ENCODE measurements around the gene CNOT3. TPM values are rescaled to one million over a fixed set of nuclear protein-coding genes. Genes with fewer than 3 reads are reported as not detected.
A peak's percentile ranks its signal among the peaks of the same experiment; 100 is the strongest.

The CNOT3 gene
- total and polyA plus RNA-seq, 2 of the 13 experiments (the other 11 are each of a cell fraction or from before 2014, with no cell fraction given) = 4.3 to 5.8 TPM

DNA sequence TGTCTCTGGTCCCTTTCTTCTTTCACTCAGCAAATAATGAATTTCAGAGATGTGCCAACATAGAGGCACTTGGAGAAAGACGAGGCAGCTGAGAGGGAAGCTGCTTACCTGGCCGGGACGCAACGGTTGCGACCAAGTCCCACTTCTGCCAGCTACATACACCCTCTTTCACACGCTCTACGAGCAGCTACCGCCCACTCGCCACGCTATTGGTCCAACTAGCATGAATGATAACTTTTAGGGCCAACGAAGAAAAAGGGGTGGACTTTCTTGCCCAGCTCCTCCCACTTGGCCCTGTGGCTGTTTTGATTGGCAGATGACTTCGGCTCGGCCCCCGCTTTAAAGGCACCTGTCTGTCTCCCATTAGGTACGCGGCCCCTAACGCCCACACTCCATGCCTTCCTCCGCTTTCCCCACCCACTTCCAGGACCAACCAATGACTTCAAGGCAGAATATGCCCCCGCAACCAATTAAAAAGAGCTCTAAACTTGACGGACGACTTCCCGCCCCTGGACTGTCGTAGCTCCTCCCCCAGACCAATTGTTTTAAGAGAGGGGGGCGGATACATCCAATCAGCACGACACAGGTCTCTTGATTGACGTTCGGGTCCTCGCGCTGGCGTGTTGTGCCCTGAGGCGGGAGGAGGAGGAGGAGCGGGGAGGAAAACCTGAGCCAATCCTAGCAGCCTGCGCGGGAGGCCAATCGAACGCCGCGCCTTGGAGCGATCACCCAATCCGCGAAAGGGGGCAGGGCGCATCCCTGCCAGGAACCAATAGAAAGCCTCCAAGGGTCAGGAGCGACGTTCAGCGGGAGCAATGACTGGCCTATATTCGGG, 481 bp upstream of the CNOT3 start (continued):
- TF ChIP-seq, protein P1, sequence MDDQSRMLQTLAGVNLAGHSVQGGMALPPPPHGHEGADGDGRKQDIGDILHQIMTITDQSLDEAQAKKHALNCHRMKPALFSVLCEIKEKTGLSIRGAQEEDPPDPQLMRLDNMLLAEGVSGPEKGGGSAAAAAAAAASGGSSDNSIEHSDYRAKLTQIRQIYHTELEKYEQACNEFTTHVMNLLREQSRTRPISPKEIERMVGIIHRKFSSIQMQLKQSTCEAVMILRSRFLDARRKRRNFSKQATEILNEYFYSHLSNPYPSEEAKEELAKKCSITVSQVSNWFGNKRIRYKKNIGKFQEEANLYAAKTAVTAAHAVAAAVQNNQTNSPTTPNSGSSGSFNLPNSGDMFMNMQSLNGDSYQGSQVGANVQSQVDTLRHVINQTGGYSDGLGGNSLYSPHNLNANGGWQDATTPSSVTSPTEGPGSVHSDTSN (CRISPR knock-in tag; IDR thresholded peaks at IDR 0.05; ENCODE audit: borderline replicate concordance) = peak; percentile 82; the same call in 1 of the 2 replicates
- TF ChIP-seq MIXL1 (CRISPR knock-in tag; IDR thresholded peaks at IDR 0.05) (no peak; the same call in 1 of the 2 replicates), ZEB1 (IDR thresholded peaks at IDR 0.05; ENCODE audit: insufficient replicate concordance, low read depth) (no peak), ZNF709 (CRISPR knock-in tag; IDR thresholded peaks at IDR 0.05) (no peak), ZNF83 (CRISPR knock-in tag; IDR thresholded peaks at IDR 0.05; ENCODE audit: borderline replicate concordance) (no peak), NCOR1 (IDR thresholded peaks at IDR 0.05; ENCODE audit: borderline replicate concordance, low read length) (peak; percentile 39; the same call in 1 of the 2 replicates), ZFYVE20 (CRISPR knock-in tag; IDR thresholded peaks at IDR 0.05; ENCODE audit: borderline replicate concordance, low read depth) (no peak), MEIS1 (CRISPR knock-in tag; IDR thresholded peaks at IDR 0.05; ENCODE audit: borderline replicate concordance) (peak; percentile 71; the same call in 1 of the 2 replicates), ASH2L (IDR thresholded peaks at IDR 0.05; ENCODE audit: insufficient read length, low read depth, low read length) (peak; percentile 30), ZNF205 (CRISPR knock-in tag; IDR thresholded peaks at IDR 0.05) (0 out of 2 replicates have a peak, but pooled peaks have one; percentile 24)
- TF ChIP-seq, protein P2, sequence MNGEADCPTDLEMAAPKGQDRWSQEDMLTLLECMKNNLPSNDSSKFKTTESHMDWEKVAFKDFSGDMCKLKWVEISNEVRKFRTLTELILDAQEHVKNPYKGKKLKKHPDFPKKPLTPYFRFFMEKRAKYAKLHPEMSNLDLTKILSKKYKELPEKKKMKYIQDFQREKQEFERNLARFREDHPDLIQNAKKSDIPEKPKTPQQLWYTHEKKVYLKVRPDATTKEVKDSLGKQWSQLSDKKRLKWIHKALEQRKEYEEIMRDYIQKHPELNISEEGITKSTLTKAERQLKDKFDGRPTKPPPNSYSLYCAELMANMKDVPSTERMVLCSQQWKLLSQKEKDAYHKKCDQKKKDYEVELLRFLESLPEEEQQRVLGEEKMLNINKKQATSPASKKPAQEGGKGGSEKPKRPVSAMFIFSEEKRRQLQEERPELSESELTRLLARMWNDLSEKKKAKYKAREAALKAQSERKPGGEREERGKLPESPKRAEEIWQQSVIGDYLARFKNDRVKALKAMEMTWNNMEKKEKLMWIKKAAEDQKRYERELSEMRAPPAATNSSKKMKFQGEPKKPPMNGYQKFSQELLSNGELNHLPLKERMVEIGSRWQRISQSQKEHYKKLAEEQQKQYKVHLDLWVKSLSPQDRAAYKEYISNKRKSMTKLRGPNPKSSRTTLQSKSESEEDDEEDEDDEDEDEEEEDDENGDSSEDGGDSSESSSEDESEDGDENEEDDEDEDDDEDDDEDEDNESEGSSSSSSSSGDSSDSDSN (CRISPR knock-in tag; IDR thresholded peaks at IDR 0.05) = 0 out of 2 replicates have a peak, but pooled peaks have one; percentile 3
- TF ChIP-seq, protein P3, sequence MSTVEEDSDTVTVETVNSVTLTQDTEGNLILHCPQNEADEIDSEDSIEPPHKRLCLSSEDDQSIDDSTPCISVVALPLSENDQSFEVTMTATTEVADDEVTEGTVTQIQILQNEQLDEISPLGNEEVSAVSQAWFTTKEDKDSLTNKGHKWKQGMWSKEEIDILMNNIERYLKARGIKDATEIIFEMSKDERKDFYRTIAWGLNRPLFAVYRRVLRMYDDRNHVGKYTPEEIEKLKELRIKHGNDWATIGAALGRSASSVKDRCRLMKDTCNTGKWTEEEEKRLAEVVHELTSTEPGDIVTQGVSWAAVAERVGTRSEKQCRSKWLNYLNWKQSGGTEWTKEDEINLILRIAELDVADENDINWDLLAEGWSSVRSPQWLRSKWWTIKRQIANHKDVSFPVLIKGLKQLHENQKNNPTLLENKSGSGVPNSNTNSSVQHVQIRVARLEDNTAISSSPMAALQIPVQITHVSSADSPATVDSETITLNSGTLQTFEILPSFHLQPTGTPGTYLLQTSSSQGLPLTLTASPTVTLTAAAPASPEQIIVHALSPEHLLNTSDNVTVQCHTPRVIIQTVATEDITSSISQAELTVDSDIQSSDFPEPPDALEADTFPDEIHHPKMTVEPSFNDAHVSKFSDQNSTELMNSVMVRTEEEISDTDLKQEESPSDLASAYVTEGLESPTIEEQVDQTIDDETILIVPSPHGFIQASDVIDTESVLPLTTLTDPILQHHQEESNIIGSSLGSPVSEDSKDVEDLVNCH (CRISPR knock-in tag; IDR thresholded peaks at IDR 0.05) = 0 out of 2 replicates have a peak, but pooled peaks have one; percentile 11
- TF ChIP-seq, protein P4, sequence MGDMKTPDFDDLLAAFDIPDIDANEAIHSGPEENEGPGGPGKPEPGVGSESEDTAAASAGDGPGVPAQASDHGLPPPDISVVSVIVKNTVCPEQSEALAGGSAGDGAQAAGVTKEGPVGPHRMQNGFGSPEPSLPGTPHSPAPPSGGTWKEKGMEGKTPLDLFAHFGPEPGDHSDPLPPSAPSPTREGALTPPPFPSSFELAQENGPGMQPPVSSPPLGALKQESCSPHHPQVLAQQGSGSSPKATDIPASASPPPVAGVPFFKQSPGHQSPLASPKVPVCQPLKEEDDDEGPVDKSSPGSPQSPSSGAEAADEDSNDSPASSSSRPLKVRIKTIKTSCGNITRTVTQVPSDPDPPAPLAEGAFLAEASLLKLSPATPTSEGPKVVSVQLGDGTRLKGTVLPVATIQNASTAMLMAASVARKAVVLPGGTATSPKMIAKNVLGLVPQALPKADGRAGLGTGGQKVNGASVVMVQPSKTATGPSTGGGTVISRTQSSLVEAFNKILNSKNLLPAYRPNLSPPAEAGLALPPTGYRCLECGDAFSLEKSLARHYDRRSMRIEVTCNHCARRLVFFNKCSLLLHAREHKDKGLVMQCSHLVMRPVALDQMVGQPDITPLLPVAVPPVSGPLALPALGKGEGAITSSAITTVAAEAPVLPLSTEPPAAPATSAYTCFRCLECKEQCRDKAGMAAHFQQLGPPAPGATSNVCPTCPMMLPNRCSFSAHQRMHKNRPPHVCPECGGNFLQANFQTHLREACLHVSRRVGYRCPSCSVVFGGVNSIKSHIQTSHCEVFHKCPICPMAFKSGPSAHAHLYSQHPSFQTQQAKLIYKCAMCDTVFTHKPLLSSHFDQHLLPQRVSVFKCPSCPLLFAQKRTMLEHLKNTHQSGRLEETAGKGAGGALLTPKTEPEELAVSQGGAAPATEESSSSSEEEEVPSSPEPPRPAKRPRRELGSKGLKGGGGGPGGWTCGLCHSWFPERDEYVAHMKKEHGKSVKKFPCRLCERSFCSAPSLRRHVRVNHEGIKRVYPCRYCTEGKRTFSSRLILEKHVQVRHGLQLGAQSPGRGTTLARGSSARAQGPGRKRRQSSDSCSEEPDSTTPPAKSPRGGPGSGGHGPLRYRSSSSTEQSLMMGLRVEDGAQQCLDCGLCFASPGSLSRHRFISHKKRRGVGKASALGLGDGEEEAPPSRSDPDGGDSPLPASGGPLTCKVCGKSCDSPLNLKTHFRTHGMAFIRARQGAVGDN (CRISPR knock-in tag; IDR thresholded peaks at IDR 0.05) = peak; percentile 11; the same call in 1 of the 2 replicates
- TF ChIP-seq, protein P5, sequence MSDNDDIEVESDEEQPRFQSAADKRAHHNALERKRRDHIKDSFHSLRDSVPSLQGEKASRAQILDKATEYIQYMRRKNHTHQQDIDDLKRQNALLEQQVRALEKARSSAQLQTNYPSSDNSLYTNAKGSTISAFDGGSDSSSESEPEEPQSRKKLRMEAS (IDR thresholded peaks at IDR 0.05) = 0 out of 2 replicates have a peak, but pooled peaks have one; percentile 9
- TF ChIP-seq, protein P6, sequence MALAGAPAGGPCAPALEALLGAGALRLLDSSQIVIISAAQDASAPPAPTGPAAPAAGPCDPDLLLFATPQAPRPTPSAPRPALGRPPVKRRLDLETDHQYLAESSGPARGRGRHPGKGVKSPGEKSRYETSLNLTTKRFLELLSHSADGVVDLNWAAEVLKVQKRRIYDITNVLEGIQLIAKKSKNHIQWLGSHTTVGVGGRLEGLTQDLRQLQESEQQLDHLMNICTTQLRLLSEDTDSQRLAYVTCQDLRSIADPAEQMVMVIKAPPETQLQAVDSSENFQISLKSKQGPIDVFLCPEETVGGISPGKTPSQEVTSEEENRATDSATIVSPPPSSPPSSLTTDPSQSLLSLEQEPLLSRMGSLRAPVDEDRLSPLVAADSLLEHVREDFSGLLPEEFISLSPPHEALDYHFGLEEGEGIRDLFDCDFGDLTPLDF (CRISPR knock-in tag; IDR thresholded peaks at IDR 0.05) = peak; percentile 68

Data from HepG2 (cell line).